DND-41 (cell line): ENCODE results near the gene NKAIN4.

Experiments used
- ATAC-seq: fragments of 200-7000 bp; cut with Tn5 transposase; 3 replicates; pipeline ENCODE4 v1.9.1; 2021; ENCODE audit warnings: low read depth; ENCODE audit not compliant: insufficient read depth
- DNase-seq: peaks from one replicate; pipeline ENCODE4 v3.0.0-alpha.2; 2020
- H2AFZ ChIP-seq: 2 replicates; pipeline ENCODE4 v1.6.0; 2012; ENCODE audit warnings: low read depth, low read length
- H3K27ac ChIP-seq: 2 replicates; pipeline ENCODE4 v1.5.1; 2012; ENCODE audit warnings: low read length, inconsistent platforms
- H3K27me3 ChIP-seq: fragments of 200-600 bp; sonication (generic); 2 replicates; pipeline ENCODE4 v1.6.0; 2012; ENCODE audit warnings: low read length, mild to moderate bottlenecking, inconsistent platforms; ENCODE audit not compliant: insufficient read depth, poor library complexity
- H3K36me3 ChIP-seq: 2 replicates; pipeline ENCODE4 v1.5.1; 2012; ENCODE audit warnings: low read length, inconsistent platforms; ENCODE audit not compliant: insufficient read depth
- H3K4me1 ChIP-seq: 2 replicates; pipeline ENCODE4 v1.5.1; 2012; ENCODE audit warnings: mild to moderate bottlenecking, low read length; ENCODE audit not compliant: insufficient read depth
- H3K4me2 ChIP-seq: 2 replicates; pipeline ENCODE4 v1.6.0; 2012; ENCODE audit warnings: mild to moderate bottlenecking, moderate library complexity, low read length, inconsistent platforms; ENCODE audit not compliant: insufficient read depth
- H3K4me3 ChIP-seq, 2 experiments: fragments of 200-600 bp in 1 of 2; shearing (Covaris generic) in 1 of 2; 2 replicates each; pipeline ENCODE4 v1.5.1; 2012 to 2016; ENCODE audit warnings: inconsistent platforms in 2 of 2, low read length in 2 of 2, mild to moderate bottlenecking in 2 of 2, low read depth in 1 of 2, moderate library complexity in 1 of 2
- H3K79me2 ChIP-seq: 2 replicates; pipeline ENCODE4 v1.6.0; 2012; ENCODE audit warnings: low read length, inconsistent platforms; ENCODE audit not compliant: insufficient read depth
- H3K9ac ChIP-seq: 2 replicates; pipeline ENCODE4 v1.6.0; 2012; ENCODE audit warnings: low read depth, mild to moderate bottlenecking, inconsistent platforms, low read length, moderate library complexity
- H3K9me3 ChIP-seq: 2 replicates; pipeline ENCODE4 v1.5.1; 2012; ENCODE audit warnings: low read length, moderate library complexity, mild to moderate bottlenecking, inconsistent platforms; ENCODE audit not compliant: insufficient read depth, severe bottlenecking
- H4K20me1 ChIP-seq: 2 replicates; pipeline ENCODE4 v1.6.0; 2012; ENCODE audit warnings: low read length; ENCODE audit not compliant: insufficient read depth
- EZH2 ChIP-seq: IDR thresholded peaks from 3 replicates; pipeline ENCODE4 v1.6.1; 2012; ENCODE audit warnings: borderline replicate concordance, low read depth, mild to moderate bottlenecking, moderate library complexity, low read length, inconsistent platforms; ENCODE audit not compliant: severe bottlenecking
- TF ChIP-seq, protein P1 (sequence below): IDR thresholded peaks from 2 replicates; pipeline ENCODE4 v1.5.1; 2012; ENCODE audit warnings: borderline replicate concordance, low read length, moderate library complexity, mild to moderate bottlenecking; ENCODE audit not compliant: poor library complexity, severe bottlenecking; ENCODE audit errors: extremely low read depth

NKAIN4 gene

GRCh38 chr20:63298731-63299312, 44.6 kb upstream of the NKAIN4 start:
- peaks cover 23% of the 10 kb centered on the region for H4K20me1 ChIP-seq
- H3K79me2 ChIP-seq = no peaks in the 10 kb centered on the region
- no peak overlapping the region for H3K4me3 ChIP-seq
- ATAC-seq (no peak), DNase-seq (no peak)
- no peak overlapping the region for H3K9ac ChIP-seq
- TF ChIP-seq EZH2 = no peak
- TF ChIP-seq, protein P1, sequence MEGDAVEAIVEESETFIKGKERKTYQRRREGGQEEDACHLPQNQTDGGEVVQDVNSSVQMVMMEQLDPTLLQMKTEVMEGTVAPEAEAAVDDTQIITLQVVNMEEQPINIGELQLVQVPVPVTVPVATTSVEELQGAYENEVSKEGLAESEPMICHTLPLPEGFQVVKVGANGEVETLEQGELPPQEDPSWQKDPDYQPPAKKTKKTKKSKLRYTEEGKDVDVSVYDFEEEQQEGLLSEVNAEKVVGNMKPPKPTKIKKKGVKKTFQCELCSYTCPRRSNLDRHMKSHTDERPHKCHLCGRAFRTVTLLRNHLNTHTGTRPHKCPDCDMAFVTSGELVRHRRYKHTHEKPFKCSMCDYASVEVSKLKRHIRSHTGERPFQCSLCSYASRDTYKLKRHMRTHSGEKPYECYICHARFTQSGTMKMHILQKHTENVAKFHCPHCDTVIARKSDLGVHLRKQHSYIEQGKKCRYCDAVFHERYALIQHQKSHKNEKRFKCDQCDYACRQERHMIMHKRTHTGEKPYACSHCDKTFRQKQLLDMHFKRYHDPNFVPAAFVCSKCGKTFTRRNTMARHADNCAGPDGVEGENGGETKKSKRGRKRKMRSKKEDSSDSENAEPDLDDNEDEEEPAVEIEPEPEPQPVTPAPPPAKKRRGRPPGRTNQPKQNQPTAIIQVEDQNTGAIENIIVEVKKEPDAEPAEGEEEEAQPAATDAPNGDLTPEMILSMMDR = no peak
- no peak overlapping the region for H2AFZ ChIP-seq
- peaks cover 10% of the 10 kb centered on the region for H3K27me3 ChIP-seq
- H3K9me3 ChIP-seq = peaks cover 8% of the 10 kb centered on the region
- H3K27ac ChIP-seq = no peak overlapping the region
- no peak overlapping the region for H3K4me2 ChIP-seq
- H3K36me3 ChIP-seq = no peaks in the 10 kb centered on the region
- H3K4me1 ChIP-seq = no peaks in the 10 kb centered on the region

GRCh38 chr20:63297796-63298572, 43.7 kb upstream of the NKAIN4 start:
- no peaks in the 10 kb centered on the region for H3K4me1 ChIP-seq
- H3K27me3 ChIP-seq = peaks cover 10% of the 10 kb centered on the region
- H3K4me3 ChIP-seq = no peak overlapping the region
- H3K79me2 ChIP-seq = no peaks in the 10 kb centered on the region
- H3K9me3 ChIP-seq = peaks cover 8% of the 10 kb centered on the region
- TF ChIP-seq, protein P1 = no peak
- TF ChIP-seq EZH2 = no peak
- no peak overlapping the region for H3K4me2 ChIP-seq
- no peak overlapping the region for H3K9ac ChIP-seq
- H3K36me3 ChIP-seq = no peaks in the 10 kb centered on the region
- ATAC-seq (no peak), DNase-seq (no peak)
- H4K20me1 ChIP-seq = peaks cover 23% of the 10 kb centered on the region
- no peak overlapping the region for H2AFZ ChIP-seq
- no peak overlapping the region for H3K27ac ChIP-seq

- no peaks in the 10 kb centered on the region for H3K79me2 ChIP-seq
- H3K36me3 ChIP-seq = no peaks in the 10 kb centered on the region
- no peak overlapping the region for H3K9ac ChIP-seq
- no peaks in the 10 kb centered on the region for H3K4me1 ChIP-seq
- H3K9me3 ChIP-seq = peaks cover 8% of the 10 kb centered on the region
- no peak overlapping the region for H3K4me3 ChIP-seq
- no peak overlapping the region for H3K27ac ChIP-seq
- H3K4me2 ChIP-seq = no peak overlapping the region
- H3K27me3 ChIP-seq = peaks cover 10% of the 10 kb centered on the region
- no peak for DNase-seq
- H4K20me1 ChIP-seq = peaks cover 23% of the 10 kb centered on the region
- TF ChIP-seq EZH2 = no peak
- TF ChIP-seq, protein P1 = no peak
- no peak overlapping the region for H2AFZ ChIP-seq
- no peak for ATAC-seq
These were observed 43.1 kb upstream of the NKAIN4 start for GRCh38 chr20:63297371-63297781.
